Measurements from ENCODE around the gene SMG6. TPM values are rescaled to one million over a fixed set of nuclear protein-coding genes. Genes with fewer than 3 reads are reported as not detected.

Gene SMG6
- total RNA-seq, 4 donors from 2014 or later: 13.3 to 74.9 (median 41.6) TPM

- no peak overlapping the region for H3K4me3 ChIP-seq
- no peaks in the 10 kb centered on the region for H3K27me3 ChIP-seq
- peak overlapping the region; percentile 86 to 95 for H3K27ac ChIP-seq
- intact Hi-C loops (cut with DNase I; ENCODE audit: low total_unique reads): loop anchor here (10.0 kb wide), 1 partner anchor 124 kb away; the partner anchor contains the start of gene HIC1
- TF ChIP-seq POLR2A (IDR thresholded peaks at IDR 0.05): no peak
- H3K9me3 ChIP-seq: no peaks in the 10 kb centered on the region
- DNase-seq: peak in 1 of 2 donors; percentile 32
- peaks cover 51 to 54% of the 10 kb centered on the region in 2 donors for H3K4me1 ChIP-seq
- H3K36me3 ChIP-seq: no peaks in the 10 kb centered on the region
These were observed 124.6 kb downstream of the SMG6 start for GRCh38 chr17:2178798-2179501.

GRCh38 chr17:2177235-2177811 is 126.3 kb downstream of the SMG6 start:
- intact Hi-C loops (cut with DNase I; ENCODE audit: low total_unique reads): loop anchor here (10.0 kb wide), 1 partner anchor 123 kb away; the partner anchor contains the start of gene HIC1
- peak in 1 of 2 donors; percentile 15 for DNase-seq
- no peaks in the 10 kb centered on the region for H3K36me3 ChIP-seq
- no peak overlapping the region for H3K4me3 ChIP-seq
- H3K9me3 ChIP-seq: no peaks in the 10 kb centered on the region
- no peak for TF ChIP-seq POLR2A (IDR thresholded peaks at IDR 0.05)
- TF ChIP-seq CTCF (IDR thresholded peaks at IDR 0.05): no peak
- no peaks in the 10 kb centered on the region for H3K27me3 ChIP-seq
- peak overlapping the region; percentile 86 to 95 for H3K27ac ChIP-seq
- H3K4me1 ChIP-seq: peaks cover 63 to 66% of the 10 kb centered on the region in 2 donors

- intact Hi-C loops (cut with DNase I; ENCODE audit: low total_unique reads): loop anchor here (10.0 kb wide), 1 partner anchor 122 kb away; the partner anchor contains the start of gene HIC1
- Histone ChIP-seq H3K36me3 (no peaks in the 10 kb centered on the region), H3K27ac (peak overlapping the region; percentile 86 to 95), H3K27me3 (no peaks in the 10 kb centered on the region), H3K9me3 (no peaks in the 10 kb centered on the region), H3K4me3 (no peak overlapping the region), H3K4me1 (peaks cover 60 to 64% of the 10 kb centered on the region in 2 donors)
- peak in 1 of 2 donors; percentile 26 for DNase-seq
- TF ChIP-seq POLR2A (IDR thresholded peaks at IDR 0.05) (no peak), CTCF (IDR thresholded peaks at IDR 0.05) (no peak)
These were observed 127.0 kb downstream of the SMG6 start for GRCh38 chr17:2176499-2177169.

GRCh38 chr17:2175294-2175628 is 128.3 kb downstream of the SMG6 start:
- H3K27me3 ChIP-seq: no peaks in the 10 kb centered on the region
- TF ChIP-seq POLR2A (IDR thresholded peaks at IDR 0.05): no peak
- no peak for TF ChIP-seq CTCF (IDR thresholded peaks at IDR 0.05)
- intact Hi-C loops (cut with DNase I; ENCODE audit: low total_unique reads): loop anchor here (10.0 kb wide), 1 partner anchor 120 kb away; the partner anchor contains the start of gene HIC1
- H3K4me3 ChIP-seq: peak overlapping the region in 1 of 2 donors; percentile 6
- no peaks in the 10 kb centered on the region for H3K9me3 ChIP-seq
- H3K36me3 ChIP-seq: no peaks in the 10 kb centered on the region
- peaks cover 50 to 53% of the 10 kb centered on the region in 2 donors for H3K4me1 ChIP-seq
- no peak for DNase-seq
- peak overlapping the region; percentile 86 to 95 for H3K27ac ChIP-seq

GRCh38 chr17:2174468-2175293 is 128.9 kb downstream of the SMG6 start:
- H3K4me1 ChIP-seq: peaks cover 47 to 53% of the 10 kb centered on the region in 2 donors
- H3K9me3 ChIP-seq: no peaks in the 10 kb centered on the region
- peak overlapping the region in 1 of 2 donors; percentile 6 for H3K4me3 ChIP-seq
- H3K27ac ChIP-seq: peak overlapping the region; percentile 86 to 95
- intact Hi-C loops (cut with DNase I; ENCODE audit: low total_unique reads): loop anchor here (10.0 kb wide), 1 partner anchor 120 kb away; the partner anchor contains the start of gene HIC1
- TF ChIP-seq CTCF (IDR thresholded peaks at IDR 0.05) (no peak), POLR2A (IDR thresholded peaks at IDR 0.05) (peak in 1 of 2 donors; percentile 14)
- peak; percentile 60 to 75 for DNase-seq
- no peaks in the 10 kb centered on the region for H3K27me3 ChIP-seq
- no peaks in the 10 kb centered on the region for H3K36me3 ChIP-seq

All from uterus (tissue), 4 donors.